ENCODE measurements around the gene ZFP92. TPM values are rescaled to one million over a fixed set of nuclear protein-coding genes. Genes with fewer than 3 reads are reported as not detected.

Gene ZFP92
- total RNA-seq, 2 experiments from 2014 or later, result 0.03 TPM; not detected in 1

DNA sequence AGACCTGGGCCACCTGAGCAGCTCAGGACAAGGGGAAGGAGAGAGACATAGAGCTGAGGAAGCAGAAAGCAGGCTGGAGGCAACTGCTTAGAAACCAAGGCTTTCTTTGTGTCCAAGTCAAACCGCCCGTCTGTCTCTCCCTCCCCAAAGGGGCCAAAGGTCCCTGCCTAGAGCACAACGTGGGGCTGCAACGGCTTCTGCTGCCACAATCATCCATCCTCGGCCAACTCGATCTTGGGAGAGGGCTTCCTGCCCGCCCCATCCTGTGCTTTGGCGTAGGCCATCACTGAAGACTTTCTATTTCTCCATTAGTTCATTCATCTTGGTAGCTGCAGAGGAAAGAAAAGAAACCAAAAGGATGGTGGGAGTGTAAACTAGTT is 36.3 kb downstream of the ZFP92 start:
- TF ChIP-seq, protein P1, sequence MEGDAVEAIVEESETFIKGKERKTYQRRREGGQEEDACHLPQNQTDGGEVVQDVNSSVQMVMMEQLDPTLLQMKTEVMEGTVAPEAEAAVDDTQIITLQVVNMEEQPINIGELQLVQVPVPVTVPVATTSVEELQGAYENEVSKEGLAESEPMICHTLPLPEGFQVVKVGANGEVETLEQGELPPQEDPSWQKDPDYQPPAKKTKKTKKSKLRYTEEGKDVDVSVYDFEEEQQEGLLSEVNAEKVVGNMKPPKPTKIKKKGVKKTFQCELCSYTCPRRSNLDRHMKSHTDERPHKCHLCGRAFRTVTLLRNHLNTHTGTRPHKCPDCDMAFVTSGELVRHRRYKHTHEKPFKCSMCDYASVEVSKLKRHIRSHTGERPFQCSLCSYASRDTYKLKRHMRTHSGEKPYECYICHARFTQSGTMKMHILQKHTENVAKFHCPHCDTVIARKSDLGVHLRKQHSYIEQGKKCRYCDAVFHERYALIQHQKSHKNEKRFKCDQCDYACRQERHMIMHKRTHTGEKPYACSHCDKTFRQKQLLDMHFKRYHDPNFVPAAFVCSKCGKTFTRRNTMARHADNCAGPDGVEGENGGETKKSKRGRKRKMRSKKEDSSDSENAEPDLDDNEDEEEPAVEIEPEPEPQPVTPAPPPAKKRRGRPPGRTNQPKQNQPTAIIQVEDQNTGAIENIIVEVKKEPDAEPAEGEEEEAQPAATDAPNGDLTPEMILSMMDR (conservative IDR thresholded peaks at IDR 0.05; ENCODE audit: low read length), result no peak
- TF ChIP-seq EZH2phosphoT487 (IDR thresholded peaks at IDR 0.05; ENCODE audit: borderline replicate concordance, low read depth, low read length), result no peak
- H3K9me2 ChIP-seq (ENCODE audit: insufficient read depth, low read length), result no peaks in the 10 kb centered on the region
- peaks cover 11% of the 10 kb centered on the region; the same call in 1 of the 2 replicates for H3K36me3 ChIP-seq (ENCODE audit: insufficient read depth, low read length)
- no peak overlapping the region for H3K4me3 ChIP-seq (ENCODE audit: low read depth, low read length, poor library complexity, severe bottlenecking)
- no peak overlapping the region for H3K27ac ChIP-seq (ENCODE audit: low read depth, low read length, poor library complexity, severe bottlenecking)
- no peak overlapping the region for H2AFZ ChIP-seq (ENCODE audit: low read length)
- no peaks in the 10 kb centered on the region for H3K4me1 ChIP-seq (ENCODE audit: insufficient read depth, low read length, poor library complexity, severe bottlenecking)
- H3K9me3 ChIP-seq (ENCODE audit: low read length), result no peaks in the 10 kb centered on the region
- POLR2A ChIA-PET, result no interaction called here
- BruUV-seq (replicated peaks), result no TSS peak
- CTCF ChIA-PET (ENCODE audit: unreplicated experiment), result no interaction called here
- H3K4me2 ChIP-seq (ENCODE audit: low read length), result no peak overlapping the region
- H4K20me1 ChIP-seq (ENCODE audit: insufficient read depth, low read length), result no peaks in the 10 kb centered on the region
- DNase-seq (ENCODE audit: low spot score), result no peak
- no peaks in the 10 kb centered on the region for H3K79me2 ChIP-seq (ENCODE audit: insufficient read depth, low read depth, low read length)
- intact Hi-C loops (cut with micrococcal nuclease; ENCODE audit: unreplicated experiment), result no loop called here

DNA sequence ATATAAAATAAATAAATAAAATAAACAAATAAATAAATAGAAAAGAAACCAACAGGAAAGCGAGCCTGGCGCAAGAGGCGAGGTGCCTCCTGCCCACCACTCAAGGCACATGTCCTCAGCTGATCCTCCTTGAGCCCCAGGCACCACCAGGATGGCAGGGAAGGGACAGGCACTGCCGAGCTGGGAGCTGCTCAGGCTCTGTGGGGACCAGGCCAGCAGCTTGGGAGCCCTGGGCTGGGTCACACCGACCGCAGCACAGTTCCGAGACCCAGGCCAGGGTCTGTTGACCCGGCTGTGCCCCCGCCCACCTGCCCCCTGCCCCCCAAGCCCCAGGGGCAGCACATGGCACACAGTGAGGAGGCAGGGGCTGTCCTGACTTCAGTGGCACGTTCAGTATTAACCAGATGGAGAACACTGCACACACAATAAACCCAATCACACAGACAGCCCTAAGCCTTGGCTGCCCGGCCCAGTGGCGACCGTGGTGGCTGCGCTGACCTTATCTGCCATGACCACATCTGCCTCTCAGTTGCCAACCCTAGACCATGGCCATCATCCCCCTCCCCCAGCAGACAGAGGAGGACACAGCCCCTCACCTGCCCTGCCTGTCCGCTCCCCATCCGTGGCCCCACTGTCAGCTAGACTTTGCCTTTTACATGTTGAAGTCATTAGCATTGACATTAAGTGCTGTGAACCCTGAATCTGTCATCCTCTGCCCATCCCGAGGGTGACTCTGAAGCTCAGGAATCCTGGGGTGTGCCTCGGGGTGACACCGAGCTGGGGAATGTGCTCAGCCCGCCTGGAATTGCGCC is 37.5 kb downstream of the ZFP92 start:
- H3K4me3 ChIP-seq (ENCODE audit: low read depth, low read length, poor library complexity, severe bottlenecking), result no peak overlapping the region
- no peak overlapping the region for H3K4me2 ChIP-seq (ENCODE audit: low read length)
- H3K9me3 ChIP-seq (ENCODE audit: low read length), result no peaks in the 10 kb centered on the region
- no peak for TF ChIP-seq EZH2phosphoT487 (IDR thresholded peaks at IDR 0.05; ENCODE audit: borderline replicate concordance, low read depth, low read length)
- TF ChIP-seq, protein P1 (conservative IDR thresholded peaks at IDR 0.05; ENCODE audit: low read length), result no peak
- no peak for DNase-seq (ENCODE audit: low spot score)
- no peaks in the 10 kb centered on the region for H3K9me2 ChIP-seq (ENCODE audit: insufficient read depth, low read length)
- H3K4me1 ChIP-seq (ENCODE audit: insufficient read depth, low read length, poor library complexity, severe bottlenecking), result no peaks in the 10 kb centered on the region
- POLR2A ChIA-PET, result no interaction called here
- CTCF ChIA-PET (ENCODE audit: unreplicated experiment), result no interaction called here
- H4K20me1 ChIP-seq (ENCODE audit: insufficient read depth, low read length), result no peaks in the 10 kb centered on the region
- H3K27ac ChIP-seq (ENCODE audit: low read depth, low read length, poor library complexity, severe bottlenecking), result no peak overlapping the region
- no peak overlapping the region for H2AFZ ChIP-seq (ENCODE audit: low read length)
- BruUV-seq (replicated peaks), result no TSS peak
- H3K36me3 ChIP-seq (ENCODE audit: insufficient read depth, low read length), result peaks cover 20% of the 10 kb centered on the region
- H3K79me2 ChIP-seq (ENCODE audit: insufficient read depth, low read depth, low read length), result no peaks in the 10 kb centered on the region
- intact Hi-C loops (cut with micrococcal nuclease; ENCODE audit: unreplicated experiment), result no loop called here

DNA sequence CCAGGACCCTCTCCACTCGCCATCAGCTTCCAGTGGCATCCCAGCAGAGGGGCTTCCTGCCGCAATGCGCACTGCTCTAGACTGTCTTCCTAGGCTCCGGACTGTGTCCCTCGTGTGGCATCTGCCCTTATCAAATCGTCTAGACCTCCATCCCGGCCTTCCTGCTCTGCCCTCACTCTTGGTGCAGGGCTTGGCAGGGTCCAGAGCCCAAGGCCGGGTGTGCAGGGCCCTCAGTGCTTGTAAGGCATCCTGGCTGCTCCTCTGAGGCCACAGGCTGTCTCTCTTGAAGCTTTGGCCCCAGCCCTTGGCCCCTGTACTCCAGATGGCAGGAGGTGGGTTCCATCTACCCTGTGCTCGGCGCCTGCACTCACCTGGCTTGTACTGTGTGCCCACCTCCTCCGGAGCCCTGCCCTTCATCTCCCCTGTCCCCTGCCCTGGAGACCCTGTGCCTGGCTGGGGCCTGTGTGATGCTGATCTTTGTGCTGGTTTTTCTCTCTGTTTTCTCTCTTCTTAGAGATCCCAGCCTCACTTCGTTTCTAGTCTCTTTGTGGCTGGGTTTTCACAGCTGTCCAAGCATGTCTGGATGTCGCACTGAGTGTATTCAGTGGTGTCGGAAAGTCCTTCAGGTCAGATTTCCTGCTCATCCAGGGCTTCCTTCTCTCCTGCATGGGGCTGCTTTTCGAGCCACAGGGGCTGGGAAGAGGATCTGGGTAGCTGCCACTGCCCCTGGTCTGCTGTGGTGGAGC is 38.3 kb downstream of the ZFP92 start:
- Histone ChIP-seq H3K4me3 (ENCODE audit: low read depth, low read length, poor library complexity, severe bottlenecking) (no peak overlapping the region), H2AFZ (ENCODE audit: low read length) (no peak overlapping the region), H3K36me3 (ENCODE audit: insufficient read depth, low read length) (peaks cover 25% of the 10 kb centered on the region), H3K79me2 (ENCODE audit: insufficient read depth, low read depth, low read length) (no peaks in the 10 kb centered on the region), H3K4me1 (ENCODE audit: insufficient read depth, low read length, poor library complexity, severe bottlenecking) (no peaks in the 10 kb centered on the region), H3K9me3 (ENCODE audit: low read length) (no peaks in the 10 kb centered on the region), H3K9me2 (ENCODE audit: insufficient read depth, low read length) (no peaks in the 10 kb centered on the region), H4K20me1 (ENCODE audit: insufficient read depth, low read length) (no peaks in the 10 kb centered on the region), H3K4me2 (ENCODE audit: low read length) (no peak overlapping the region), H3K27ac (ENCODE audit: low read depth, low read length, poor library complexity, severe bottlenecking) (no peak overlapping the region)
- DNase-seq (ENCODE audit: low spot score), result no peak
- ChIA-PET CTCF (ENCODE audit: unreplicated experiment) (no interaction called here), POLR2A (no interaction called here)
- no TSS peak for BruUV-seq (replicated peaks)
- TF ChIP-seq, protein P1 (conservative IDR thresholded peaks at IDR 0.05; ENCODE audit: low read length), result no peak
- no peak for TF ChIP-seq EZH2phosphoT487 (IDR thresholded peaks at IDR 0.05; ENCODE audit: borderline replicate concordance, low read depth, low read length)
- intact Hi-C loops (cut with micrococcal nuclease; ENCODE audit: unreplicated experiment), result no loop called here
